Endothelial cell (in vitro differentiated cells): ENCODE results near the gene PRR19. TPM values are rescaled to one million over a fixed set of nuclear protein-coding genes. Genes with fewer than 3 reads are reported as not detected.
A peak's percentile ranks its signal among the peaks of the same experiment; 100 is the strongest.

Experiments used
- DNase-seq: peaks from one replicate; pipeline ENCODE4 v3.0.0; 2021; ENCODE audit warnings: low spot score
- H3K27ac Mint-ChIP-seq: one replicate; pipeline ENCODE4 v1.8.0; 2021; ENCODE audit warnings: mixed read lengths, inconsistent platforms; ENCODE audit not compliant: unreplicated experiment
- H3K27me3 Mint-ChIP-seq: one replicate; pipeline ENCODE4 v1.8.0; 2021; ENCODE audit warnings: mild to moderate bottlenecking, moderate library complexity, mixed read lengths, inconsistent platforms; ENCODE audit not compliant: unreplicated experiment
- H3K36me3 Mint-ChIP-seq: one replicate; pipeline ENCODE4 v1.8.0; 2021; ENCODE audit warnings: mild to moderate bottlenecking, low read depth, mixed read lengths, inconsistent platforms; ENCODE audit not compliant: unreplicated experiment
- H3K4me1 Mint-ChIP-seq: one replicate; pipeline ENCODE4 v1.8.0; 2021; ENCODE audit warnings: mild to moderate bottlenecking, mixed read lengths, inconsistent platforms; ENCODE audit not compliant: unreplicated experiment
- H3K4me3 Mint-ChIP-seq: one replicate; pipeline ENCODE4 v1.8.0; 2021; ENCODE audit warnings: mild to moderate bottlenecking, mixed read lengths, inconsistent platforms; ENCODE audit not compliant: unreplicated experiment
- H3K9me3 Mint-ChIP-seq: one replicate; pipeline ENCODE4 v1.8.0; 2021; ENCODE audit warnings: mixed read lengths, inconsistent platforms; ENCODE audit not compliant: unreplicated experiment
- CTCF ChIP-seq: fragments of 200-600 bp; sonication (generic); IDR thresholded peaks from one replicate; pipeline ENCODE4 v1.5.0; 2021; ENCODE audit warnings: antibody characterized with exemption; ENCODE audit not compliant: unreplicated experiment
- total RNA-seq: library from RNA; stranded (reverse); fragmentation: NEBNext Ultra II Directional; extraction: Animal tissue kit (Norgen Biotek cat#: 25700); gene quantifications from one replicate; pipeline ENCODE4 v1.2.1, GENCODE V29; 2021; ENCODE audit not compliant: unreplicated experiment

Gene PRR19
- total RNA-seq, 1 donor from 2014 or later = 1.1 TPM

- Mint-ChIP-seq H3K27me3 (peaks cover 12% of the 10 kb centered on the region), H3K4me1 (no peaks in the 10 kb centered on the region), H3K4me3 (no peak overlapping the region), H3K27ac (no peak overlapping the region), H3K36me3 (peaks cover 11% of the 10 kb centered on the region), H3K9me3 (no peaks in the 10 kb centered on the region)
- TF ChIP-seq CTCF = no peak
- no peak for DNase-seq
These were observed 8.4 kb upstream of the PRR19 start for GRCh38 chr19:42293540-42293939.

DNA sequence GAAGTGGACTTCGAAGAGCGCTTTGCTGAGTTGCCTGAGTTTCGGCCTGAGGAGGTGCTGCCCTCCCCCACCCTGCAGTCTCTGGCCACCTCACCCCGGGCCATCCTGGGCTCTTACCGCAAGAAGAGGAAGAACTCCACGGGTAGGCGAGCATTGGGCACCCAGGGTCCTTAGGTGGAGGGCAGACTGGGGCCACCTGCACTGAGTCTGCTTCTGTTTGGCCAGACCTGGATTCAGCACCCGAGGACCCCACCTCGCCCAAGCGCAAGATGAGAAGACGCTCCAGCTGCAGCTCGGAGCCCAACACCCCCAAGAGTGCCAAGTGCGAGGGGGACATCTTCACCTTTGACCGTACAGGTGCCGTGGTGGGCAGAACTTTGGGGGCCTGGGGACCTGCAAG, 8.0 kb upstream of the PRR19 start:
- Mint-ChIP-seq H3K27ac (no peak overlapping the region), H3K4me1 (no peaks in the 10 kb centered on the region), H3K36me3 (peaks cover 11% of the 10 kb centered on the region), H3K27me3 (peaks cover 12% of the 10 kb centered on the region), H3K9me3 (no peaks in the 10 kb centered on the region), H3K4me3 (no peak overlapping the region)
- no peak for TF ChIP-seq CTCF
- DNase-seq = no peak

GRCh38 chr19:42294471-42295137, 7.3 kb upstream of the PRR19 start:
- peaks cover 11% of the 10 kb centered on the region for H3K36me3 Mint-ChIP-seq

DNA sequence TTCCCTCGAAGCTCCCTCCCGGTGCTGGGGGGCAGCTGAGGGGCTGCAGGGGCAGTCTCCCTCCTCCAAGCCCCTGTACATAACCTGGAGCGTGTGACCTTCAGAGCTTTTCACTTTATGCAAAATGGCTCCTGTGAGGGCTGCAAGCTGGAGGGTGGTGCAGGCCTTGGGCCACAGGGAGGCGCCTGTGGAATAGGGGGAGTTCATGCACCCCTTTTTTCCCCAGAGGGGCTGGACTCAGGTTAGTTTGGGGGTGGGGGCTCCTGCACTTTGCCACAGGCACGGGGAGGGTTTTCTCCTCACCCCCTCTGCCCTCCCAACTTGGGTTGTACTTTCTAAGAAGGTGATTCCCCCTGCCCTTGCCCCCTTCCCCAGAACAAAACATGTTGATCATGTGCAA, 6.6 kb upstream of the PRR19 start:
- Mint-ChIP-seq H3K4me1 (no peaks in the 10 kb centered on the region), H3K27me3 (peaks cover 12% of the 10 kb centered on the region), H3K9me3 (no peaks in the 10 kb centered on the region), H3K4me3 (no peak overlapping the region), H3K27ac (no peak overlapping the region), H3K36me3 (peaks cover 17% of the 10 kb centered on the region)
- no peak for TF ChIP-seq CTCF
- DNase-seq = no peak

More at GRCh38 chr19:42294471-42295137, 7.3 kb upstream of the PRR19 start:
- Mint-ChIP-seq H3K9me3 (no peaks in the 10 kb centered on the region), H3K27me3 (peaks cover 12% of the 10 kb centered on the region), H3K27ac (no peak overlapping the region), H3K4me3 (no peak overlapping the region), H3K4me1 (no peaks in the 10 kb centered on the region)
- TF ChIP-seq CTCF = no peak
- no peak for DNase-seq

- DNase-seq = peak; percentile 93
- H3K4me1 Mint-ChIP-seq = peaks cover under 1% of the 10 kb centered on the region
- no peak overlapping the region for H3K27ac Mint-ChIP-seq
- H3K9me3 Mint-ChIP-seq = no peaks in the 10 kb centered on the region
- peaks cover 12% of the 10 kb centered on the region for H3K27me3 Mint-ChIP-seq
- H3K36me3 Mint-ChIP-seq = peaks cover 17% of the 10 kb centered on the region
- peak; percentile 82 for TF ChIP-seq CTCF
- no peak overlapping the region for H3K4me3 Mint-ChIP-seq
These were observed 6.0 kb upstream of the PRR19 start for GRCh38 chr19:42295831-42296525.
